Measurements from ENCODE around the gene MAP7.

DNA sequence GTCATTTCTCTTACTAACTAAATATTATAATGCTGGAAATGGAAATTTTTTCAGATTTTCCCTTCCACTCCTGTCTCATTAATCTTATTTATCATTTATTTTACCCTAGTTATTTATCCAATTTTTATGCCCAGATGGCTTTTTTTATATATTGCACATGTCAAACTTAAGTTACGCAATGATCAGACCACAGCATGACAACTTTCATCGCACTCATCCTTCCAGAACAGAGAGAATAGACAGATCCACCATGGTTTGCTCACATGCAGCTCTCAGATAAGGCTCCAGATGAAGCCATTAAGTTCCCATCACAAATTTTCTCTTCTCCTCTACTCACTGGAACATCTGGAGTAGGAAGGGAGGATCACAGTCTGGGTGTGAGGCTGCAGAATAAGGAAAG is 48.7 kb downstream of the MAP7 start:
- TF ChIP-seq, protein P1, sequence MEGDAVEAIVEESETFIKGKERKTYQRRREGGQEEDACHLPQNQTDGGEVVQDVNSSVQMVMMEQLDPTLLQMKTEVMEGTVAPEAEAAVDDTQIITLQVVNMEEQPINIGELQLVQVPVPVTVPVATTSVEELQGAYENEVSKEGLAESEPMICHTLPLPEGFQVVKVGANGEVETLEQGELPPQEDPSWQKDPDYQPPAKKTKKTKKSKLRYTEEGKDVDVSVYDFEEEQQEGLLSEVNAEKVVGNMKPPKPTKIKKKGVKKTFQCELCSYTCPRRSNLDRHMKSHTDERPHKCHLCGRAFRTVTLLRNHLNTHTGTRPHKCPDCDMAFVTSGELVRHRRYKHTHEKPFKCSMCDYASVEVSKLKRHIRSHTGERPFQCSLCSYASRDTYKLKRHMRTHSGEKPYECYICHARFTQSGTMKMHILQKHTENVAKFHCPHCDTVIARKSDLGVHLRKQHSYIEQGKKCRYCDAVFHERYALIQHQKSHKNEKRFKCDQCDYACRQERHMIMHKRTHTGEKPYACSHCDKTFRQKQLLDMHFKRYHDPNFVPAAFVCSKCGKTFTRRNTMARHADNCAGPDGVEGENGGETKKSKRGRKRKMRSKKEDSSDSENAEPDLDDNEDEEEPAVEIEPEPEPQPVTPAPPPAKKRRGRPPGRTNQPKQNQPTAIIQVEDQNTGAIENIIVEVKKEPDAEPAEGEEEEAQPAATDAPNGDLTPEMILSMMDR (IDR thresholded peaks at IDR 0.05) = no peak
- TF ChIP-seq POLR2A (IDR thresholded peaks at IDR 0.05) = no peak

All from Peyer's patch (tissue), 4 donors.